Caco-2 (cell line): Measurements from ENCODE around the gene PLCB1. TPM values are rescaled to one million over a fixed set of nuclear protein-coding genes. Genes with fewer than 3 reads are reported as not detected.

Experiments
- BruUV-seq: library from RNA; stranded (reverse); fragments of 400-500 nt; replicated peaks from 2 replicates; lab custom pipeline; 2021; lab: Mats Ljungman, UMichigan
- CTCF ChIA-PET: fragments of 300-600 bp; sonication (Branson Sonifier 250); formaldehyde crosslinking; loops from one replicate; lab custom pipeline; 2022; ENCODE audit warnings: antibody characterized with exemption; lab: Charles Lee
- POLR2A ChIA-PET: fragments of 300-600 bp; sonication (Branson Sonifier 250); formaldehyde crosslinking; loops from one replicate; lab custom pipeline; 2022; ENCODE audit warnings: antibody characterized with exemption; lab: Charles Lee
- DNase-seq, 2 experiments: peaks; one replicate each; pipeline versions ENCODE4 v3.0.0 to v3.0.0-alpha.2; 2020 to 2022
- H3K27me3 ChIP-seq: replicated peaks from 2 replicates; pipeline ENCODE4 v1.6.0; 2011; ENCODE audit warnings: low read length; ENCODE audit not compliant: control insufficient read depth, insufficient read depth
- H3K36me3 ChIP-seq: 2 replicates; pipeline ENCODE4 v1.5.1; 2011; ENCODE audit warnings: low read length; ENCODE audit not compliant: control insufficient read depth, insufficient read depth
- H3K4me1 ChIP-seq: fragments of 250-450 bp; sonication (Bioruptor Pico); 2 replicates; pipeline ENCODE4 v1.5.1; 2020; ENCODE audit warnings: mild to moderate bottlenecking
- H3K4me3 ChIP-seq: 2 replicates; pipeline ENCODE4 v1.5.1; 2011; ENCODE audit warnings: low read depth, mild to moderate bottlenecking, control low read depth, low read length
- H3K9me3 ChIP-seq: fragments of 250-450 bp; sonication (Bioruptor Pico); 2 replicates; pipeline ENCODE4 v1.5.1; 2020; ENCODE audit warnings: mild to moderate bottlenecking, moderate library complexity
- H3K27ac Mint-ChIP-seq: one replicate; pipeline ENCODE4 v1.8.0; 2022; ENCODE audit warnings: mixed read lengths; ENCODE audit not compliant: unreplicated experiment
- H3K27me3 Mint-ChIP-seq: one replicate; pipeline ENCODE4 v1.8.0; 2022; ENCODE audit warnings: mixed read lengths; ENCODE audit not compliant: insufficient read depth, unreplicated experiment
- H3K36me3 Mint-ChIP-seq: one replicate; pipeline ENCODE4 v1.8.0; 2022; ENCODE audit warnings: mild to moderate bottlenecking, mixed read lengths; ENCODE audit not compliant: insufficient read depth, unreplicated experiment
- H3K4me1 Mint-ChIP-seq: one replicate; pipeline ENCODE4 v1.8.0; 2022; ENCODE audit warnings: low read depth, mixed read lengths; ENCODE audit not compliant: unreplicated experiment
- H3K4me3 Mint-ChIP-seq: one replicate; pipeline ENCODE4 v1.8.0; 2022; ENCODE audit warnings: mild to moderate bottlenecking, moderate library complexity, mixed read lengths; ENCODE audit not compliant: unreplicated experiment
- H3K9me3 Mint-ChIP-seq: one replicate; pipeline ENCODE4 v1.8.0; 2022; ENCODE audit warnings: mixed read lengths; ENCODE audit not compliant: unreplicated experiment
- intact Hi-C: fragments of 100-400 bp; cut with micrococcal nuclease; formaldehyde crosslinking; loops from one replicate; pipeline ENCODE4 v1.10.0; 2022; ENCODE audit not compliant: unreplicated experiment
- total RNA-seq: library from RNA; stranded (reverse); gene quantifications from 2 replicates; pipeline ENCODE4 v1.2.3, GENCODE V29; 2022
- TF ChIP-seq, protein P1 (sequence below), 2 experiments: fragments of 200-600 bp in 1 of 2; IDR thresholded peaks; 1 replicate in 1 of 2; 2 replicates in 1 of 2; pipeline versions ENCODE4 v1.5.1 to v1.8.0; 2011 to 2022; ENCODE audit warnings: antibody characterized with exemption in 1 of 2, control low read depth in 1 of 2, inconsistent platforms in 1 of 2, low read depth in 1 of 2, low read length in 1 of 2, mild to moderate bottlenecking in 1 of 2, moderate library complexity in 1 of 2; ENCODE audit not compliant: insufficient read depth in 1 of 2, severe bottlenecking in 1 of 2, unreplicated experiment in 1 of 2

The PLCB1 gene
- total RNA-seq, 1 experiment from 2014 or later: 105 TPM

DNA sequence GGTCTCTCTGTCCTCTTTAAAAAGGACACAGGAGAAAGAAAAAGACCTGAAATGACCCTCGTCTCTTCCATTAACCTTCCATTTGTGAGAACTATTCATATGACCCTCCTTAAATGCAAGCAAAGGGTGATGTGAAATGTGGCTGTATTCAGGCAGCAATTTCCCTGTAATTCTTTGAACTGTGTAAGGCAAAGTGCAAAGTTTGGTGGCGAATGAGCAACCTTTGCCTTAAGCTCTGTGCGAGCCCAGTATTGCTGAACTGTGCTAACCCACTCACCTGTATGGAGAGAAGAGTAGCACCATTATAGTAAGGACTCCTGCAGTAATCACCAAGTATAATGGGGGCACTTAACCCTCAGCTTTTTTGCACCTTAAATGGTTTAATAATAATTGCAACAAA is 223.4 kb downstream of the PLCB1 start:
- no peak overlapping the region for H3K4me3 ChIP-seq
- Mint-ChIP-seq H3K27me3 (no peaks in the 10 kb centered on the region), H3K9me3 (no peaks in the 10 kb centered on the region), H3K4me1 (no peaks in the 10 kb centered on the region), H3K27ac (no peak overlapping the region), H3K4me3 (no peak overlapping the region), H3K36me3 (no peaks in the 10 kb centered on the region)
- no peaks in the 10 kb centered on the region for H3K27me3 ChIP-seq
- H3K9me3 ChIP-seq: no peaks in the 10 kb centered on the region
- intact Hi-C loops: no loop called here
- ChIA-PET CTCF (no interaction called here), POLR2A (no interaction called here)
- no peaks in the 10 kb centered on the region for H3K4me1 ChIP-seq
- no peak for DNase-seq
- H3K36me3 ChIP-seq: no peaks in the 10 kb centered on the region
- TF ChIP-seq, protein P1, sequence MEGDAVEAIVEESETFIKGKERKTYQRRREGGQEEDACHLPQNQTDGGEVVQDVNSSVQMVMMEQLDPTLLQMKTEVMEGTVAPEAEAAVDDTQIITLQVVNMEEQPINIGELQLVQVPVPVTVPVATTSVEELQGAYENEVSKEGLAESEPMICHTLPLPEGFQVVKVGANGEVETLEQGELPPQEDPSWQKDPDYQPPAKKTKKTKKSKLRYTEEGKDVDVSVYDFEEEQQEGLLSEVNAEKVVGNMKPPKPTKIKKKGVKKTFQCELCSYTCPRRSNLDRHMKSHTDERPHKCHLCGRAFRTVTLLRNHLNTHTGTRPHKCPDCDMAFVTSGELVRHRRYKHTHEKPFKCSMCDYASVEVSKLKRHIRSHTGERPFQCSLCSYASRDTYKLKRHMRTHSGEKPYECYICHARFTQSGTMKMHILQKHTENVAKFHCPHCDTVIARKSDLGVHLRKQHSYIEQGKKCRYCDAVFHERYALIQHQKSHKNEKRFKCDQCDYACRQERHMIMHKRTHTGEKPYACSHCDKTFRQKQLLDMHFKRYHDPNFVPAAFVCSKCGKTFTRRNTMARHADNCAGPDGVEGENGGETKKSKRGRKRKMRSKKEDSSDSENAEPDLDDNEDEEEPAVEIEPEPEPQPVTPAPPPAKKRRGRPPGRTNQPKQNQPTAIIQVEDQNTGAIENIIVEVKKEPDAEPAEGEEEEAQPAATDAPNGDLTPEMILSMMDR (IDR thresholded peaks at IDR 0.05; ENCODE audit: insufficient read depth in 1 of 2, low read depth in 1 of 2, low read length in 1 of 2, severe bottlenecking in 1 of 2, unreplicated experiment in 1 of 2): no peak
- no TSS peak for BruUV-seq

DNA sequence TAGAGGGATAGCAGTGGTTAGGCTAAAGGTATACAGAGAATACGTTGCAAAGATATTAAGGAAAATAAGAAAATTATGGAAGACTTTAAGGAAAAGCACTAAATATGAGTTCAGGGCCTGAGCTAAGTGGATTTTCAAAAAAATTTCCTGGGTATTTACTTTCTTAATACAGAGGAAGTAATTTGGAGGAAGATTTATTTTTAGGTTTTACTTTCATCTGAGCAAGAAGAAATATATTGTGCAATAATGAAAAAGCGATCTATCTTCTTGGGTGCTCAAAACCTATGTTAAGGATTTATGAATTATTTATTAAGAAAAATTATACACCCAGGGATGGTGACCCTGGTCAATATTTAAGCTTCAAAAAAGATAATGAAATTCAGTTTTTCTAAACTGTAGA is 224.7 kb downstream of the PLCB1 start:
- ChIA-PET CTCF (no interaction called here), POLR2A (no interaction called here)
- Histone ChIP-seq H3K9me3 (no peaks in the 10 kb centered on the region), H3K27me3 (no peaks in the 10 kb centered on the region), H3K36me3 (no peaks in the 10 kb centered on the region), H3K4me3 (no peak overlapping the region), H3K4me1 (no peaks in the 10 kb centered on the region)
- Mint-ChIP-seq H3K4me3 (no peak overlapping the region), H3K36me3 (no peaks in the 10 kb centered on the region), H3K4me1 (no peaks in the 10 kb centered on the region), H3K9me3 (no peaks in the 10 kb centered on the region), H3K27me3 (no peaks in the 10 kb centered on the region), H3K27ac (no peak overlapping the region)
- BruUV-seq: no TSS peak
- no peak for DNase-seq
- TF ChIP-seq, protein P1 (IDR thresholded peaks at IDR 0.05; ENCODE audit: insufficient read depth in 1 of 2, low read depth in 1 of 2, low read length in 1 of 2, severe bottlenecking in 1 of 2, unreplicated experiment in 1 of 2): no peak
- intact Hi-C loops: no loop called here

DNA sequence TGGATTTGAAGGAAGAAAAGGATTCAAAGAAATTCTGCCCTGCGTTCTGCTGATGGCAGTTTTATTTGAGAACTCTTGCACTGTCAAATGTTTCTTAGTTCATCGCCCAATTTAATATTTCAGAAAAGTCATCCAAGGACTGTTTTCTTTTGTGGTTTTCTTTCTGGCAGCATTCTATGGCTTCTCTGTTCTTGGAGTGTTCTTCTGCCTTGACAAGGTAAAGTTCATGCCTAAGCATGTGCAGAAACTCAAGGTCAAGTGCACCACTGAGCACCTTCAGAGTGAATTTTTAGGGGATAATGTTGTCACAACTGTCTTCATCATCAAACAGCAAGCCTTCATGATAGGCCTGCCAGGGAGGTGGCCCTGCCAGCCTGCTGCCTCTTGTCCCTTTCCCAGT is 225.6 kb downstream of the PLCB1 start:
- Mint-ChIP-seq H3K36me3 (no peaks in the 10 kb centered on the region), H3K9me3 (no peaks in the 10 kb centered on the region), H3K27ac (no peak overlapping the region), H3K4me1 (no peaks in the 10 kb centered on the region), H3K27me3 (no peaks in the 10 kb centered on the region), H3K4me3 (no peak overlapping the region)
- CTCF ChIA-PET: no interaction called here
- Histone ChIP-seq H3K4me1 (no peaks in the 10 kb centered on the region), H3K4me3 (no peak overlapping the region), H3K27me3 (no peaks in the 10 kb centered on the region), H3K9me3 (no peaks in the 10 kb centered on the region), H3K36me3 (no peaks in the 10 kb centered on the region)
- intact Hi-C loops: no loop called here
- no TSS peak for BruUV-seq
- POLR2A ChIA-PET: no interaction called here
- DNase-seq: no peak
- TF ChIP-seq, protein P1 (IDR thresholded peaks at IDR 0.05; ENCODE audit: insufficient read depth in 1 of 2, low read depth in 1 of 2, low read length in 1 of 2, severe bottlenecking in 1 of 2, unreplicated experiment in 1 of 2): no peak
